ENCODE results near the gene CYP3A7. TPM values are rescaled to one million over a fixed set of nuclear protein-coding genes. Genes with fewer than 3 reads are reported as not detected.
A peak's percentile ranks its signal among the peaks of the same experiment; 100 is the strongest.

Gene CYP3A7
- total RNA-seq, 3 donors from 2014 or later: 0.39 to 0.82 TPM; not detected in 1

GRCh38 chr7:99674995-99675742 lies 59.8 kb downstream of the CYP3A7 start:
- H3K4me3 ChIP-seq: no peak overlapping the region
- no peak for TF ChIP-seq CTCF (IDR thresholded peaks at IDR 0.05)
- H3K4me1 ChIP-seq (ENCODE audit: low read depth): peaks cover 2% of the 10 kb centered on the region
- intact Hi-C loops (cut with DNase I, micrococcal nuclease): no loop called here
- no peaks in the 10 kb centered on the region for H3K9me3 ChIP-seq
- H3K36me3 ChIP-seq (ENCODE audit: low read depth): no peaks in the 10 kb centered on the region
- ATAC-seq (no peak), DNase-seq (no peak)

DNA sequence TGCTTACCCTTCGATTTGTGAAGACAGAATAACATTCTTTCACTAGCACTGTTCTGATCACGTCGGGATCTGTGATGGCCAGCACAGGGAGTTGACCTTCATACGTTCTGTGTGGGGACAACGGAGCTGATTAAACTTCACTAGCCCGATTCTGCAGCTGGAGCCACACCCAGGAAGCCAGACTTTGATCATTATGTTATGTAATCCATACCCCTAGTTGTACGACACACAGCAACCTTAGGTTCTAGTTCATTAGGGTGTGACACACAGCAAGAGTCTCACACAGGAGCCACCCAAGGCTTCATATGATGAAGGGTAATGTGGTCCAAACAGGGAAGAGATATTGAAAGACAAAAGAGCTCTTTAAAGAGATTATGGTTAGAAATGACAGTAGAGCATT lies 62.4 kb downstream of the CYP3A7 start:
- Histone ChIP-seq H3K36me3 (ENCODE audit: low read depth) (no peaks in the 10 kb centered on the region), H3K9me3 (no peaks in the 10 kb centered on the region), H3K4me1 (ENCODE audit: low read depth) (no peaks in the 10 kb centered on the region), H3K4me3 (no peak overlapping the region)
- DNase-seq (no peak), ATAC-seq (peak; percentile 88)
- no peak for TF ChIP-seq CTCF (IDR thresholded peaks at IDR 0.05)
- intact Hi-C loops (cut with DNase I, micrococcal nuclease): no loop called here

- no peak overlapping the region for H3K4me3 ChIP-seq
- no peaks in the 10 kb centered on the region for H3K36me3 ChIP-seq (ENCODE audit: low read depth)
- no peak for DNase-seq
- intact Hi-C loops (cut with DNase I, micrococcal nuclease): no loop called here
- ATAC-seq: no peak
- TF ChIP-seq CTCF (IDR thresholded peaks at IDR 0.05): no peak
- no peaks in the 10 kb centered on the region for H3K4me1 ChIP-seq (ENCODE audit: low read depth)
- H3K9me3 ChIP-seq: no peaks in the 10 kb centered on the region
Measured at GRCh38 chr7:99669782-99670181, 65.2 kb downstream of the CYP3A7 start.

GRCh38 chr7:99668541-99668940 lies 66.5 kb downstream of the CYP3A7 start:
- Histone ChIP-seq H3K9me3 (no peaks in the 10 kb centered on the region), H3K4me3 (no peak overlapping the region), H3K4me1 (ENCODE audit: low read depth) (no peaks in the 10 kb centered on the region), H3K36me3 (ENCODE audit: low read depth) (no peaks in the 10 kb centered on the region)
- DNase-seq: no peak
- intact Hi-C loops (cut with DNase I, micrococcal nuclease): no loop called here
- ATAC-seq: no peak
- no peak for TF ChIP-seq CTCF (IDR thresholded peaks at IDR 0.05)

DNA sequence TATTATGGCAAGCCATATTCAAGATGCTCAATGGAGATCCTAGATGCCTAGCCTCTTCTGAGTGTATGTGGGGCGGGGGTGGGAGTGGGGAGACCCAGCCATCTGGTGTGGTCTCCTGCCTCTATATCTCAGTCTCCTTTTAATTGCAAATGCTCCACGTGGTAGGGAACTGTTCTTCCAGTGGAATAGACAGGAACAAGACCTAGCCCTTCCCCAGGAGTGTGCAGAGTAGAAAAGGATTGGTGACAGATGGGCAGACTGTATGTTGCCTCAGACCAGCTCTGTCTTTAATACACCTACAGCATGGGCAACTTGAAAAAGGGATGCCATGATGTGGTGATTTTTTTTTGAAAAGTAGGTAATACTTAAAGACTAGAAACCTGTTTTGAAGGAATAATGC lies 67.8 kb downstream of the CYP3A7 start:
- Histone ChIP-seq H3K4me3 (no peak overlapping the region), H3K36me3 (ENCODE audit: low read depth) (no peaks in the 10 kb centered on the region), H3K4me1 (ENCODE audit: low read depth) (no peaks in the 10 kb centered on the region), H3K9me3 (no peaks in the 10 kb centered on the region)
- intact Hi-C loops (cut with DNase I, micrococcal nuclease): no loop called here
- DNase-seq (no peak), ATAC-seq (no peak)
- no peak for TF ChIP-seq CTCF (IDR thresholded peaks at IDR 0.05)

GRCh38 chr7:99666013-99666395 lies 69.0 kb downstream of the CYP3A7 start:
- no peak for ATAC-seq
- no peaks in the 10 kb centered on the region for H3K4me1 ChIP-seq (ENCODE audit: low read depth)
- no peaks in the 10 kb centered on the region for H3K36me3 ChIP-seq (ENCODE audit: low read depth)
- no peak for DNase-seq
- TF ChIP-seq CTCF (IDR thresholded peaks at IDR 0.05): no peak
- no peak overlapping the region for H3K4me3 ChIP-seq
- no peaks in the 10 kb centered on the region for H3K9me3 ChIP-seq
- intact Hi-C loops (cut with DNase I, micrococcal nuclease): no loop called here

Data from mucosa of descending colon (tissue), 3 donors.